Measurements from ENCODE around the gene VILL.

DNA sequence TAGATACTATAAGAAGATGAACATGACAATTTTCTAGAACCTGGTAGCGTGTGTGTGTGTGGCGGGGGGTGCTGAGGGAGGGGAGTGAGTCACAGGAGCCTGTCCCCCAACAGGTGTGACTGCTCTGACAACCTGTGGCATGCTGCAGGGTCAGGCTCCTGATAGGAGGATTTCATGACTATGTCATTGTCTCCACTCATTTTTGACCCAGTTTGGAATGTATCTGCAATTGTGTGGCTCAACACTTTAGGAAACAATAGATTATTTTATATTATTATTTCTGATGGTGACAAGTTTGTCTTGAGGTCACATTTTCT lies 9.3 kb upstream of the VILL start:
- TF ChIP-seq GATA3 (IDR thresholded peaks at IDR 0.05; ENCODE audit: low read depth, low read length) (no peak), GATA2 (IDR thresholded peaks at IDR 0.05; ENCODE audit: low read depth, low read length) (no peak)

All from SH-SY5Y (cell line).